Prostate gland (tissue), 2 donors: ENCODE data around the gene MYEOV. TPM values are rescaled to one million over a fixed set of nuclear protein-coding genes. Genes with fewer than 3 reads are reported as not detected.

Experiments
- DNase-seq: peaks from one replicate; pipeline ENCODE4 v3.0.0-alpha.2; 2019; ENCODE audit warnings: low spot score
- H3K27ac ChIP-seq, 2 donors: fragments of 200-600 bp; sonication (generic); 2 replicates each; pipeline ENCODE4 v1.5.1; 2017 to 2019
- H3K27me3 ChIP-seq: fragments of 200-600 bp; sonication (generic); replicated peaks from 2 replicates; pipeline ENCODE4 v1.5.1; 2019; ENCODE audit not compliant: insufficient read depth
- H3K36me3 ChIP-seq, 2 donors: fragments of 200-600 bp; sonication (generic); 1 replicate in 1 of 2; 2 replicates in 1 of 2; pipeline versions ENCODE4 v1.5.1 to v1.8.1; 2017 to 2019
- H3K4me1 ChIP-seq: fragments of 200-600 bp; sonication (generic); replicated peaks from 2 replicates; pipeline ENCODE4 v1.5.1; 2019
- H3K4me3 ChIP-seq, 2 donors: fragments of 200-600 bp; sonication (generic); 2 replicates each; pipeline ENCODE4 v1.5.1; 2017 to 2019
- H3K9me3 ChIP-seq: fragments of 200-600 bp; sonication (generic); 2 replicates; pipeline ENCODE4 v1.5.1; 2017
- CTCF ChIP-seq, 4 experiments: fragments of 200-600 bp in 2 of 4; fragments of 450-650 bp in 2 of 4; sonication (generic) in 2 of 4; IDR thresholded peaks; 1 replicate in 3 of 4; 2 replicates in 1 of 4; pipeline ENCODE4 v1.5.1; 2016 to 2019; ENCODE audit warnings: antibody characterized with exemption in 4 of 4, mild to moderate bottlenecking in 2 of 4, moderate library complexity in 2 of 4
- POLR2A ChIP-seq: fragments of 450-650 bp; IDR thresholded peaks from one replicate; pipeline ENCODE4 v1.6.1; 2016; ENCODE audit warnings: antibody characterized with exemption, mild to moderate bottlenecking
- POLR2AphosphoS5 ChIP-seq: sonication (generic); formaldehyde crosslinking; IDR thresholded peaks from one replicate; pipeline ENCODE4 v1.6.1; 2017; ENCODE audit warnings: antibody characterized with exemption
- whole genome bisulfite sequencing: methylation state at CpG from one replicate; pipeline ENCODE4 v1.1.5; 2018; 5-methylcytosine and 5-hydroxymethylcytosine counted together
- intact Hi-C: fragments of 100-400 bp; cut with DNase I; formaldehyde crosslinking; loops from one replicate; pipeline ENCODE4 v1.14.2; 2022
- total RNA-seq, 2 donors: library from RNA; depleted of rRNA; stranded (reverse); fragments of >200 nt; gene quantifications; one replicate each; pipeline ENCODE4 v1.1.0, GENCODE V29; 2016

MYEOV gene
- total RNA-seq, 2 donors from 2014 or later: 1.1 TPM; not detected in 1

- 51% methylated on average over 4 of the region's 4 CpGs for WGBS
- no peak overlapping the region for H3K27ac ChIP-seq
- DNase-seq: no peak
- H3K4me3 ChIP-seq: no peak overlapping the region
- no peaks in the 10 kb centered on the region for H3K27me3 ChIP-seq
- no peaks in the 10 kb centered on the region for H3K4me1 ChIP-seq
- intact Hi-C loops: no loop called here
- H3K36me3 ChIP-seq: no peaks in the 10 kb centered on the region
- no peaks in the 10 kb centered on the region for H3K9me3 ChIP-seq
- no peak for TF ChIP-seq CTCF (IDR thresholded peaks at IDR 0.05)
- no peak for TF ChIP-seq POLR2A
- TF ChIP-seq POLR2AphosphoS5: no peak
Measured at GRCh38 chr11:69330330-69330729, 36.4 kb downstream of the MYEOV start.

- H3K4me1 ChIP-seq: no peaks in the 10 kb centered on the region
- TF ChIP-seq POLR2AphosphoS5: no peak
- no peak for TF ChIP-seq POLR2A
- no peaks in the 10 kb centered on the region for H3K36me3 ChIP-seq
- 79% methylated on average over 2 of the region's 2 CpGs for WGBS
- no peak overlapping the region for H3K4me3 ChIP-seq
- no peaks in the 10 kb centered on the region for H3K27me3 ChIP-seq
- no peaks in the 10 kb centered on the region for H3K9me3 ChIP-seq
- intact Hi-C loops: no loop called here
- DNase-seq: no peak
- no peak overlapping the region for H3K27ac ChIP-seq
Measured at GRCh38 chr11:69333149-69333710, 39.3 kb downstream of the MYEOV start.

GRCh38 chr11:69333879-69334278 lies 39.9 kb downstream of the MYEOV start:
- H3K4me3 ChIP-seq: no peak overlapping the region
- no peaks in the 10 kb centered on the region for H3K4me1 ChIP-seq
- no peaks in the 10 kb centered on the region for H3K36me3 ChIP-seq
- no peak for DNase-seq
- intact Hi-C loops: no loop called here
- H3K27me3 ChIP-seq: no peaks in the 10 kb centered on the region
- no peaks in the 10 kb centered on the region for H3K9me3 ChIP-seq
- no peak overlapping the region for H3K27ac ChIP-seq
- WGBS: 85% methylated on average over 2 of the region's 2 CpGs
- TF ChIP-seq CTCF (IDR thresholded peaks at IDR 0.05) (no peak), POLR2A (no peak), POLR2AphosphoS5 (no peak)

GRCh38 chr11:69335007-69335780 lies 41.2 kb downstream of the MYEOV start:
- Histone ChIP-seq H3K4me1 (no peaks in the 10 kb centered on the region), H3K4me3 (no peak overlapping the region), H3K9me3 (no peaks in the 10 kb centered on the region), H3K27me3 (no peaks in the 10 kb centered on the region), H3K27ac (no peak overlapping the region), H3K36me3 (no peaks in the 10 kb centered on the region)
- DNase-seq: no peak
- intact Hi-C loops: no loop called here
- WGBS: 85% methylated on average over 15 of the region's 15 CpGs
- no peak for TF ChIP-seq CTCF (IDR thresholded peaks at IDR 0.05)
- no peak for TF ChIP-seq POLR2AphosphoS5
- TF ChIP-seq POLR2A: no peak

- intact Hi-C loops: no loop called here
- Histone ChIP-seq H3K4me3 (no peak overlapping the region), H3K27ac (no peak overlapping the region), H3K9me3 (no peaks in the 10 kb centered on the region), H3K27me3 (no peaks in the 10 kb centered on the region), H3K36me3 (no peaks in the 10 kb centered on the region), H3K4me1 (no peaks in the 10 kb centered on the region)
- TF ChIP-seq POLR2A (no peak), POLR2AphosphoS5 (no peak), CTCF (IDR thresholded peaks at IDR 0.05) (no peak)
- 87% methylated on average over 12 of the region's 12 CpGs for WGBS
- no peak for DNase-seq
Measured at GRCh38 chr11:69335781-69336405, 41.9 kb downstream of the MYEOV start.
